ENCODE results near the gene RFTN1. TPM values are rescaled to one million over a fixed set of nuclear protein-coding genes. Genes with fewer than 3 reads are reported as not detected.

Gene RFTN1
- total and polyA plus RNA-seq, 10 of the 15 experiments (the other 5 are each of a cell fraction or from before 2014, with no cell fraction given): 20.6 to 213 (median 147) TPM

- no peak for TF ChIP-seq ZNF592 (IDR thresholded peaks at IDR 0.05)
- TF ChIP-seq, protein P1, sequence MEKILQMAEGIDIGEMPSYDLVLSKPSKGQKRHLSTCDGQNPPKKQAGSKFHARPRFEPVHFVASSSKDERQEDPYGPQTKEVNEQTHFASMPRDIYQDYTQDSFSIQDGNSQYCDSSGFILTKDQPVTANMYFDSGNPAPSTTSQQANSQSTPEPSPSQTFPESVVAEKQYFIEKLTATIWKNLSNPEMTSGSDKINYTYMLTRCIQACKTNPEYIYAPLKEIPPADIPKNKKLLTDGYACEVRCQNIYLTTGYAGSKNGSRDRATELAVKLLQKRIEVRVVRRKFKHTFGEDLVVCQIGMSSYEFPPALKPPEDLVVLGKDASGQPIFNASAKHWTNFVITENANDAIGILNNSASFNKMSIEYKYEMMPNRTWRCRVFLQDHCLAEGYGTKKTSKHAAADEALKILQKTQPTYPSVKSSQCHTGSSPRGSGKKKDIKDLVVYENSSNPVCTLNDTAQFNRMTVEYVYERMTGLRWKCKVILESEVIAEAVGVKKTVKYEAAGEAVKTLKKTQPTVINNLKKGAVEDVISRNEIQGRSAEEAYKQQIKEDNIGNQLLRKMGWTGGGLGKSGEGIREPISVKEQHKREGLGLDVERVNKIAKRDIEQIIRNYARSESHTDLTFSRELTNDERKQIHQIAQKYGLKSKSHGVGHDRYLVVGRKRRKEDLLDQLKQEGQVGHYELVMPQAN (conservative IDR thresholded peaks at IDR 0.05): no peak
- no peak for TF ChIP-seq YY1 (IDR thresholded peaks at IDR 0.05; ENCODE audit: low read depth, low read length)
- TF ChIP-seq IKZF1 (conservative IDR thresholded peaks at IDR 0.05): peak; percentile 33; the same call in 1 of the 2 replicates
- TF ChIP-seq POLR2AphosphoS5 (IDR thresholded peaks at IDR 0.05; ENCODE audit: low read length): peak; percentile 87
- peak; percentile 92 for TF ChIP-seq ATF2 (IDR thresholded peaks at IDR 0.05; ENCODE audit: low read length)
- TF ChIP-seq, protein P2, sequence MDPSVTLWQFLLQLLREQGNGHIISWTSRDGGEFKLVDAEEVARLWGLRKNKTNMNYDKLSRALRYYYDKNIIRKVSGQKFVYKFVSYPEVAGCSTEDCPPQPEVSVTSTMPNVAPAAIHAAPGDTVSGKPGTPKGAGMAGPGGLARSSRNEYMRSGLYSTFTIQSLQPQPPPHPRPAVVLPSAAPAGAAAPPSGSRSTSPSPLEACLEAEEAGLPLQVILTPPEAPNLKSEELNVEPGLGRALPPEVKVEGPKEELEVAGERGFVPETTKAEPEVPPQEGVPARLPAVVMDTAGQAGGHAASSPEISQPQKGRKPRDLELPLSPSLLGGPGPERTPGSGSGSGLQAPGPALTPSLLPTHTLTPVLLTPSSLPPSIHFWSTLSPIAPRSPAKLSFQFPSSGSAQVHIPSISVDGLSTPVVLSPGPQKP (IDR thresholded peaks at IDR 0.05; ENCODE audit: low read depth, low read length): no peak
- TF ChIP-seq YBX1 (IDR thresholded peaks at IDR 0.05): no peak
- no peak for TF ChIP-seq RCOR1 (conservative IDR thresholded peaks at IDR 0.05; ENCODE audit: low read depth, low read length)
- TF ChIP-seq TARDBP (IDR thresholded peaks at IDR 0.05; ENCODE audit: borderline replicate concordance): 0 out of 2 replicates have a peak, but pooled peaks have one; percentile 36
- TF ChIP-seq MEF2A (IDR thresholded peaks at IDR 0.05; ENCODE audit: insufficient read depth, low read depth, low read length): 0 out of 2 replicates have a peak, but pooled peaks have one; percentile 40
- no peak for TF ChIP-seq RAD51 (IDR thresholded peaks at IDR 0.05)
- no peak for TF ChIP-seq POLR2AphosphoS2 (IDR thresholded peaks at IDR 0.05; ENCODE audit: low read depth, low read length)
- peak in 1 of 2 experiments; percentile 48; a peak in 1 of 4 replicates for TF ChIP-seq ETV6 (conservative IDR thresholded peaks at IDR 0.05 in 1 of 2, IDR thresholded peaks at IDR 0.05 in 1 of 2; ENCODE audit: borderline replicate concordance in 1 of 2, low read depth in 1 of 2)
- no peak for TF ChIP-seq NFYB (IDR thresholded peaks at IDR 0.05; ENCODE audit: insufficient read depth, low read depth, low read length)
- no peak for TF ChIP-seq TCF3 (IDR thresholded peaks at IDR 0.05; ENCODE audit: borderline replicate concordance, insufficient read depth, low read depth, low read length)
- TF ChIP-seq REST (IDR thresholded peaks at IDR 0.05; ENCODE audit: low read depth, low read length): no peak
- peak; percentile 95 for TF ChIP-seq JUNB (IDR thresholded peaks at IDR 0.05)
Measured at GRCh38 chr3:16378920-16379319, 134.6 kb downstream of the RFTN1 start (continued).
